Measurements from ENCODE around the gene DDX39B.
"Not testable (repeated sequence)": the region's sequence is repeated elsewhere in the genome, so short reads cannot be mapped to it uniquely, and the experiment has no call there.

The DDX39B gene

GRCh38 chr6:31489086-31489485 is 52.7 kb downstream of the DDX39B start:
- no peak for TF ChIP-seq CTCF (IDR thresholded peaks at IDR 0.05; ENCODE audit: low read depth, low read length, missing control alignments)
- no peak for DNase-seq (ENCODE audit: low read depth)
- H3K4me3 ChIP-seq (ENCODE audit: low read depth, low read length), result no peak overlapping the region
- in situ Hi-C loops (cut with HindIII; ENCODE audit: low sequenced_read_pairs), result no loop called here

GRCh38 chr6:31487674-31488073 is 54.1 kb downstream of the DDX39B start:
- H3K4me3 ChIP-seq (ENCODE audit: low read depth, low read length); DNase-seq (ENCODE audit: low read depth); in situ Hi-C loops (cut with HindIII; ENCODE audit: low sequenced_read_pairs): not testable (repeated sequence)

GRCh38 chr6:31486065-31486837 is 55.6 kb downstream of the DDX39B start:
- H3K4me3 ChIP-seq (ENCODE audit: low read depth, low read length); in situ Hi-C loops (cut with HindIII; ENCODE audit: low sequenced_read_pairs): not testable (repeated sequence)

GRCh38 chr6:31485055-31485454 is 56.7 kb downstream of the DDX39B start:
- in situ Hi-C loops (cut with HindIII; ENCODE audit: low sequenced_read_pairs), result no loop called here
- DNase-seq (ENCODE audit: low read depth), result no peak
- H3K4me3 ChIP-seq (ENCODE audit: low read depth, low read length), result no peak overlapping the region
- TF ChIP-seq CTCF (IDR thresholded peaks at IDR 0.05; ENCODE audit: low read depth, low read length, missing control alignments), result no peak

More at GRCh38 chr6:31486065-31486837, 55.6 kb downstream of the DDX39B start:
- DNase-seq (ENCODE audit: low read depth), result not testable (repeated sequence)

- TF ChIP-seq CTCF (IDR thresholded peaks at IDR 0.05; ENCODE audit: low read depth, low read length, missing control alignments), result no peak
- in situ Hi-C loops (cut with HindIII; ENCODE audit: low sequenced_read_pairs), result no loop called here
- DNase-seq (ENCODE audit: low read depth), result no peak
- H3K4me3 ChIP-seq (ENCODE audit: low read depth, low read length), result no peak overlapping the region
Measured at GRCh38 chr6:31483392-31483791, 58.4 kb downstream of the DDX39B start.

- in situ Hi-C loops (cut with HindIII; ENCODE audit: low sequenced_read_pairs), result no loop called here
- TF ChIP-seq CTCF (IDR thresholded peaks at IDR 0.05; ENCODE audit: low read depth, low read length, missing control alignments), result no peak
- DNase-seq (ENCODE audit: low read depth), result no peak
Measured at GRCh38 chr6:31480574-31480973, 61.2 kb downstream of the DDX39B start.

More at GRCh38 chr6:31480574-31480973, 61.2 kb downstream of the DDX39B start:
- H3K4me3 ChIP-seq (ENCODE audit: low read depth, low read length), result no peak overlapping the region
